K562 (cell line): ENCODE data around the gene CFAP97D1. TPM values are rescaled to one million over a fixed set of nuclear protein-coding genes. Genes with fewer than 3 reads are reported as not detected.

Experiments
- BMI1 ChIP-seq: fragments of 150-350 bp; IDR thresholded peaks from 2 replicates; pipeline ENCODE4 v1.6.1; 2014; ENCODE audit warnings: low read length
- CTCFL ChIP-seq: IDR thresholded peaks from 2 replicates; pipeline ENCODE4 v1.6.1; 2011; ENCODE audit warnings: borderline replicate concordance, low read depth, mild to moderate bottlenecking, moderate library complexity, low read length; ENCODE audit not compliant: insufficient read depth, poor library complexity, severe bottlenecking
- CUX1 ChIP-seq: fragments of 200-800 bp; sonication (Bioruptor generic); IDR thresholded peaks from 2 replicates; pipeline ENCODE4 v1.6.1; 2016; ENCODE audit warnings: missing genetic modification characterization, missing compliant biosample characterization
- NR1H2 ChIP-seq: sonication (generic); formaldehyde crosslinking; IDR thresholded peaks from 2 replicates; pipeline ENCODE4 v1.4.0; 2020; ENCODE audit warnings: mild to moderate bottlenecking, missing genetic modification reagents
- PML ChIP-seq: IDR thresholded peaks from 2 replicates; pipeline ENCODE4 v1.6.1; 2012; ENCODE audit warnings: low read length, inconsistent platforms
- SMAD2 ChIP-seq: fragments of 150-350 bp; IDR thresholded peaks from 2 replicates; pipeline ENCODE4 v1.6.1; 2014; ENCODE audit warnings: low read depth, mild to moderate bottlenecking, low read length
- YY1 ChIP-seq, 3 experiments: IDR thresholded peaks; 2 replicates each; pipeline ENCODE4 v1.6.1; 2011; ENCODE audit warnings: low read length in 2 of 3, mild to moderate bottlenecking in 2 of 3, moderate library complexity in 2 of 3, borderline replicate concordance in 1 of 3, control low read depth in 1 of 3, low read depth in 1 of 3; ENCODE audit not compliant: insufficient read depth in 3 of 3, insufficient replicate concordance in 2 of 3, control insufficient read depth in 1 of 3, insufficient read length in 1 of 3; ENCODE audit errors: extremely low read depth in 1 of 3
- ZC3H8 ChIP-seq: fragments of 450-650 bp; IDR thresholded peaks from 2 replicates; pipeline ENCODE4 v1.6.1; 2017
- ZMIZ1 ChIP-seq, 2 experiments: fragments of 150-350 bp in 1 of 2; IDR thresholded peaks; 2 replicates each; pipeline ENCODE4 v1.6.1; 2012 to 2016; ENCODE audit warnings: low read depth in 2 of 2, low read length in 2 of 2, mild to moderate bottlenecking in 1 of 2, moderate library complexity in 1 of 2
- ZNF280B ChIP-seq: fragments of 250-450 bp; sonication (Bioruptor Pico); IDR thresholded peaks from 2 replicates; pipeline ENCODE4 v1.5.1; 2021; ENCODE audit warnings: mild to moderate bottlenecking
- ZNF695 ChIP-seq: fragments of 450-650 bp; formaldehyde crosslinking; IDR thresholded peaks from 2 replicates; pipeline ENCODE4 v1.4.0; 2020; ENCODE audit warnings: mild to moderate bottlenecking, moderate library complexity
- polyA plus RNA-seq, 8 experiments: library from polyadenylated mRNA; depleted of rRNA in 4 of 8; stranded (reverse) in 5 of 8; unstranded in 3 of 8; fragments of >200 nt; fragmentation: Nextera tagmentation in 2 of 8; fragmentation: Illumina TruSeq in 1 of 8; extraction: Ambion mirVana in 2 of 8; extraction: Trizol in 1 of 8; gene quantifications; 2 replicates each; pipeline versions ENCODE4 v1.2.1 to v1.2.3, GENCODE V29; 2011 to 2014; ENCODE audit warnings: inconsistent platforms in 1 of 8, missing spikeins in 1 of 8
- total RNA-seq, 7 experiments: library from RNA; depleted of rRNA in 6 of 7; stranded (reverse); fragments of >200 nt in 6 of 7; fragmentation: Illumina TruSeq in 2 of 7; extraction: Trizol in 2 of 7; gene quantifications; 2 replicates each; pipeline versions ENCODE4 v1.2.1 to v1.2.3, GENCODE V29; 2011 to 2021; ENCODE audit warnings: low replicate concordance in 1 of 7

The CFAP97D1 gene
- total and polyA plus RNA-seq, 9 of the 15 experiments (the other 6 are each of a cell fraction or from before 2014, with no cell fraction given): not detected

GRCh38 chr17:43778337-43779144 is 1.7 kb upstream of the CFAP97D1 start, which contains the start of gene DUSP3 (continued):
- TF ChIP-seq CTCFL: no peak
- TF ChIP-seq YY1 (IDR thresholded peaks at IDR 0.05; ENCODE audit: borderline replicate concordance in 1 of 3, control insufficient read depth in 1 of 3, extremely low read depth in 1 of 3, insufficient read depth in 3 of 3, insufficient read length in 1 of 3, insufficient replicate concordance in 2 of 3, low read depth in 1 of 3, low read length in 2 of 3): peak; percentile 56 to 92 (median 87)
- no peak for TF ChIP-seq ZNF695 (CRISPR knock-in tag)
- no peak for TF ChIP-seq ZMIZ1 (IDR thresholded peaks at IDR 0.05; ENCODE audit: low read depth in 2 of 2, low read length in 2 of 2)
- no peak for TF ChIP-seq SMAD2
- no peak for TF ChIP-seq ZC3H8
- TF ChIP-seq BMI1: peak; percentile 81
- peak; percentile 38; the same call in 1 of the 2 replicates for TF ChIP-seq PML
- TF ChIP-seq ZNF280B: no peak
- no peak for TF ChIP-seq CUX1 (CRISPR knock-in tag)
- no peak for TF ChIP-seq NR1H2 (CRISPR knock-in tag)
